ENCODE measurements around the gene CADM4. TPM values are rescaled to one million over a fixed set of nuclear protein-coding genes. Genes with fewer than 3 reads are reported as not detected.

The CADM4 gene
- total RNA-seq, 6 experiments from 2014 or later = 2.2 to 4.7 (median 3.7) TPM

GRCh38 chr19:43634068-43634467 lies 5.6 kb downstream of the CADM4 start:
- H3K36me3 ChIP-seq = no peaks in the 10 kb centered on the region
- TF ChIP-seq CTCF (IDR thresholded peaks at IDR 0.05) = no peak
- TF ChIP-seq POLR2A (IDR thresholded peaks at IDR 0.05) = no peak
- DNase-seq = no peak
- no peak overlapping the region for H3K4me3 ChIP-seq
- no peak overlapping the region for H3K27ac ChIP-seq
- no peaks in the 10 kb centered on the region for H3K4me1 ChIP-seq
- no peak for ATAC-seq
- intact Hi-C loops (cut with DNase I) = no loop called here
- WGBS (ENCODE audit: insufficient coverage, low coverage, low lambda C conversion rate, missing lambda C conversion rate) = 81% methylated on average over 3 of the region's 5 CpGs
- H3K27me3 ChIP-seq = no peaks in the 10 kb centered on the region
- no peaks in the 10 kb centered on the region for H3K9me3 ChIP-seq

GRCh38 chr19:43633520-43633919 lies 6.1 kb downstream of the CADM4 start:
- TF ChIP-seq POLR2A (IDR thresholded peaks at IDR 0.05) = no peak
- Histone ChIP-seq H3K36me3 (no peaks in the 10 kb centered on the region), H3K27ac (no peak overlapping the region), H3K9me3 (no peaks in the 10 kb centered on the region), H3K4me3 (no peak overlapping the region), H3K27me3 (no peaks in the 10 kb centered on the region), H3K4me1 (no peaks in the 10 kb centered on the region)
- DNase-seq = no peak
- 76% methylated on average over 2 of the region's 4 CpGs for WGBS (ENCODE audit: insufficient coverage, low coverage, low lambda C conversion rate, missing lambda C conversion rate)
- no peak for ATAC-seq
- intact Hi-C loops (cut with DNase I) = no loop called here

GRCh38 chr19:43631491-43631890 lies 8.2 kb downstream of the CADM4 start:
- Histone ChIP-seq H3K9me3 (no peaks in the 10 kb centered on the region), H3K4me1 (no peaks in the 10 kb centered on the region), H3K27ac (no peak overlapping the region), H3K36me3 (no peaks in the 10 kb centered on the region), H3K27me3 (no peaks in the 10 kb centered on the region), H3K4me3 (no peak overlapping the region)
- intact Hi-C loops (cut with DNase I) = no loop called here
- DNase-seq (no peak), ATAC-seq (no peak)
- WGBS (ENCODE audit: insufficient coverage, low coverage, low lambda C conversion rate, missing lambda C conversion rate) = 90% methylated on average over 4 of the region's 5 CpGs
- no peak for TF ChIP-seq CTCF (IDR thresholded peaks at IDR 0.05)
- no peak for TF ChIP-seq POLR2A (IDR thresholded peaks at IDR 0.05)

- WGBS (ENCODE audit: insufficient coverage, low coverage, low lambda C conversion rate, missing lambda C conversion rate) = 83% methylated on average over 2 of the region's 3 CpGs
- intact Hi-C loops (cut with DNase I) = no loop called here
- Histone ChIP-seq H3K27me3 (no peaks in the 10 kb centered on the region), H3K9me3 (no peaks in the 10 kb centered on the region), H3K27ac (no peak overlapping the region), H3K4me3 (no peak overlapping the region), H3K36me3 (no peaks in the 10 kb centered on the region), H3K4me1 (no peaks in the 10 kb centered on the region)
- ATAC-seq = no peak
- TF ChIP-seq CTCF (IDR thresholded peaks at IDR 0.05) = no peak
- no peak for DNase-seq
These were observed 10.9 kb downstream of the CADM4 start for GRCh38 chr19:43628646-43629326.

- H3K36me3 ChIP-seq = no peaks in the 10 kb centered on the region
- DNase-seq = no peak
- no peak overlapping the region for H3K27ac ChIP-seq
- H3K27me3 ChIP-seq = no peaks in the 10 kb centered on the region
- intact Hi-C loops (cut with DNase I) = no loop called here
- 42% methylated on average over 16 of the region's 17 CpGs for WGBS (ENCODE audit: insufficient coverage, low coverage, low lambda C conversion rate, missing lambda C conversion rate)
- no peaks in the 10 kb centered on the region for H3K4me1 ChIP-seq
- no peak for ATAC-seq
- no peak for TF ChIP-seq CTCF (IDR thresholded peaks at IDR 0.05)
- TF ChIP-seq POLR2A (IDR thresholded peaks at IDR 0.05) = no peak
- H3K4me3 ChIP-seq = no peak overlapping the region
- H3K9me3 ChIP-seq = no peaks in the 10 kb centered on the region
These were observed 12.8 kb downstream of the CADM4 start for GRCh38 chr19:43626838-43627237.

Data from right lobe of liver (tissue), 6 donors.